Left hindlimb (tissue), 1 donor: ENCODE measurements around the gene TMEM101.
"Not testable (repeated sequence)": the region's sequence is repeated elsewhere in the genome, so short reads cannot be mapped to it uniquely, and the experiment has no call there.

Experiments
- DNase-seq: peaks from one replicate; pipeline ENCODE4 v3.0.0-alpha.2; 2018

The TMEM101 gene

GRCh38 chr17:44023545-44024270, 8.9 kb upstream of the TMEM101 start:
- DNase-seq, result no peak

- DNase-seq, result no peak
Observed at GRCh38 chr17:44022246-44022645, 7.5 kb upstream of the TMEM101 start.

- not testable (repeated sequence) for DNase-seq
Observed at GRCh38 chr17:44021227-44021626, 6.5 kb upstream of the TMEM101 start.

GRCh38 chr17:44014133-44014436, 678 bp downstream of the TMEM101 start:
- DNase-seq, result no peak

- DNase-seq, result no peak
Observed at GRCh38 chr17:44012874-44013273, 1.9 kb downstream of the TMEM101 start.

GRCh38 chr17:44012391-44012790, 2.4 kb downstream of the TMEM101 start:
- DNase-seq, result no peak

- DNase-seq, result no peak
Observed at GRCh38 chr17:44011876-44012275, 2.9 kb downstream of the TMEM101 start.

GRCh38 chr17:44010966-44011647, 3.7 kb downstream of the TMEM101 start:
- peak; percentile 62 for DNase-seq

- DNase-seq, result no peak
Observed at GRCh38 chr17:44008205-44008909, 6.4 kb downstream of the TMEM101 start.

GRCh38 chr17:44007346-44008204, 7.2 kb downstream of the TMEM101 start:
- DNase-seq, result peak; percentile 52

- DNase-seq, result peak; percentile 97
Observed at GRCh38 chr17:44006598-44007345, 8.0 kb downstream of the TMEM101 start.

- no peak for DNase-seq
Observed at GRCh38 chr17:44006272-44006597, 8.5 kb downstream of the TMEM101 start.

- DNase-seq, result no peak
Observed at GRCh38 chr17:44005527-44006271, 9.1 kb downstream of the TMEM101 start.

- peak; percentile 41 for DNase-seq
Observed at GRCh38 chr17:44004761-44005526, 9.8 kb downstream of the TMEM101 start.

GRCh38 chr17:44004077-44004760, 10.5 kb downstream of the TMEM101 start, which contains the start of gene NAGS:
Gene NAGS (plus strand): TSS chr17:44004622. CDS start chr17:44004664, 42 bp downstream.
- DNase-seq, result no peak

- DNase-seq, result no peak
Observed at GRCh38 chr17:44002141-44002848, 12.5 kb downstream of the TMEM101 start.

- no peak for DNase-seq
Observed at GRCh38 chr17:44001461-44001920, 13.3 kb downstream of the TMEM101 start.

- DNase-seq, result no peak
Observed at GRCh38 chr17:44000871-44001460, 13.8 kb downstream of the TMEM101 start.
